ENCODE data around the gene WSCD2.

Gene WSCD2

GRCh38 chr12:108273217-108273616 is 144.1 kb downstream of the WSCD2 start:
- no peak for DNase-seq

GRCh38 chr12:108277613-108278012 is 148.5 kb downstream of the WSCD2 start:
- DNase-seq: no peak

- no peak for DNase-seq
These were observed 153.1 kb downstream of the WSCD2 start for GRCh38 chr12:108282160-108282559.

- DNase-seq: no peak
These were observed 153.6 kb downstream of the WSCD2 start for GRCh38 chr12:108282676-108283075.

GRCh38 chr12:108284163-108284562 is 155.1 kb downstream of the WSCD2 start:
- no peak for DNase-seq

- DNase-seq: no peak
These were observed 155.9 kb downstream of the WSCD2 start for GRCh38 chr12:108285016-108285415.

- DNase-seq: no peak
These were observed 158.1 kb downstream of the WSCD2 start for GRCh38 chr12:108287227-108287626.

- DNase-seq: no peak
These were observed 160.5 kb downstream of the WSCD2 start for GRCh38 chr12:108289350-108290161.

- DNase-seq: no peak
These were observed 166.6 kb downstream of the WSCD2 start for GRCh38 chr12:108295641-108296040.

GRCh38 chr12:108296945-108297344 is 167.9 kb downstream of the WSCD2 start:
- DNase-seq: no peak

- DNase-seq: no peak
These were observed 168.3 kb downstream of the WSCD2 start for GRCh38 chr12:108297424-108297823.

- DNase-seq: no peak
These were observed 169.0 kb downstream of the WSCD2 start for GRCh38 chr12:108297895-108298760.

- no peak for DNase-seq
These were observed 169.7 kb downstream of the WSCD2 start for GRCh38 chr12:108298761-108299275.

- DNase-seq: no peak
These were observed 170.4 kb downstream of the WSCD2 start for GRCh38 chr12:108299516-108299915.

Measured in activated CD4-positive, CD25-positive, alpha-beta regulatory T cell (primary cell).